ENCODE measurements around the gene KRT72. TPM values are rescaled to one million over a fixed set of nuclear protein-coding genes. Genes with fewer than 3 reads are reported as not detected.

The KRT72 gene
- total RNA-seq, 6 donors from 2014 or later, result 0.11 to 0.37 TPM; not detected in 4

DNA sequence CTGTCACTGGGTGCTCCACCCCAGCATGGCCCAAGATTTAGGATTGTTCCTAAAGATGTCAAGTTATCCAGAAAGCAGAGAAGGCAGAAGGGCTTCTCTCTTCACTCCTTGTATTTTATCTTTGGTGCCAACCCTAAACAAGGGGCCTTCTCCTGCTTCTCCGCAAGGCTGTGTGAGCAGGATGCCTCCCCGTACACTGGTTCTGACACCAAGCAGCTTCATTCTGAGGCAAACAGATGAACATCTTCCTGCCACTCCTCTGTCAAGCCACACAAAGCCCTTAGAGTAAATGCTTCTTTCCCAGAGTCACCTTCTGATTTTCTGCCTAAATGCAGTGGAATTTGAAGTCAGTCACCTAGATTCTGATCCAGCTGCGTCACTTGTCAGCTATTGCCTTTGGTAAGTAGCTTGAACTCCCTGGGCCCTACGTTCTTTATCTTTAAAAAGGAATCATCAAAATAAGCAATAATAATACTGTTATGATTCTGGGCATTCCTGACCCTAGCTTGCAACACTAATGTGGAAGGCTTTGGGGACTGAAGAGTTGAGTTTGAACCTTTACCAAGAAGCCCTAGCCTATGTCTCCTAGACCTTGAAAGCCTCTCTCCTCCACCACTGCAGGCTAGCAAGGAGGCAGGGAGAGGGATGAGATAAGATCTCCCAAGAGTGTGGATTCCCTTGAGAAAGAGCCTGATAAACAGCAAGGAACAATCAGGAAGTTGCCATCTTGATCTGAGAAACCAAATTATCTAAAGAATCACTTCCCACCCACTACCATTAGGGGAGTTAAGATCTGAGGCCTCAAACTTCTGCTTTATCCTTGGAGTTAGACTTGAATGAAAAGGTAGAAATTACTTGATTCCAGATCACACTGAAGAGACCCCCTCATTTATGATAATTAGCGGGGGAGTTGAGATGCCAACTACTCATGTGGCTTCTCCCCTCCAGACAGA lies 11.4 kb upstream of the KRT72 start:
- ATAC-seq (ENCODE audit: low FRiP score in 2 of 2) (no peak), DNase-seq (no peak)
- H3K27me3 ChIP-seq, result no peaks in the 10 kb centered on the region
- H3K36me3 ChIP-seq, result no peaks in the 10 kb centered on the region
- H3K27ac ChIP-seq, result no peak overlapping the region
- 85 to 87% methylated on average over 5 of the region's 5 CpGs for WGBS, 2 donors
- no peaks in the 10 kb centered on the region for H3K9me3 ChIP-seq
- no peak overlapping the region for H3K4me3 ChIP-seq
- TF ChIP-seq EP300 (IDR thresholded peaks at IDR 0.05) (no peak), POLR2AphosphoS5 (IDR thresholded peaks at IDR 0.05) (no peak), POLR2A (IDR thresholded peaks at IDR 0.05) (no peak), CTCF (IDR thresholded peaks at IDR 0.05) (no peak)
- no peaks in the 10 kb centered on the region for H3K4me1 ChIP-seq

GRCh38 chr12:52611080-52611468 lies 9.8 kb upstream of the KRT72 start:
- Histone ChIP-seq H3K27ac (no peak overlapping the region), H3K4me3 (no peak overlapping the region), H3K4me1 (no peaks in the 10 kb centered on the region), H3K36me3 (no peaks in the 10 kb centered on the region), H3K27me3 (no peaks in the 10 kb centered on the region), H3K9me3 (no peaks in the 10 kb centered on the region)
- ATAC-seq (ENCODE audit: low FRiP score in 2 of 2), result no peak
- DNase-seq, result no peak
- WGBS, 2 donors, result 89 to 94% methylated on average over 6 of the region's 6 CpGs
- TF ChIP-seq POLR2A (IDR thresholded peaks at IDR 0.05) (no peak), POLR2AphosphoS5 (IDR thresholded peaks at IDR 0.05) (no peak), CTCF (IDR thresholded peaks at IDR 0.05) (no peak), EP300 (IDR thresholded peaks at IDR 0.05) (no peak)

GRCh38 chr12:52608826-52609630 lies 7.8 kb upstream of the KRT72 start:
- Histone ChIP-seq H3K27me3 (no peaks in the 10 kb centered on the region), H3K36me3 (no peaks in the 10 kb centered on the region), H3K9me3 (no peaks in the 10 kb centered on the region), H3K4me3 (no peak overlapping the region), H3K27ac (no peak overlapping the region), H3K4me1 (no peaks in the 10 kb centered on the region)
- DNase-seq (no peak), ATAC-seq (ENCODE audit: low FRiP score in 2 of 2) (no peak)
- WGBS, 2 donors, result 80 to 81% methylated on average over 8 of the region's 8 CpGs
- TF ChIP-seq EP300 (IDR thresholded peaks at IDR 0.05) (no peak), CTCF (IDR thresholded peaks at IDR 0.05) (no peak), POLR2A (IDR thresholded peaks at IDR 0.05) (no peak), POLR2AphosphoS5 (IDR thresholded peaks at IDR 0.05) (no peak)

DNA sequence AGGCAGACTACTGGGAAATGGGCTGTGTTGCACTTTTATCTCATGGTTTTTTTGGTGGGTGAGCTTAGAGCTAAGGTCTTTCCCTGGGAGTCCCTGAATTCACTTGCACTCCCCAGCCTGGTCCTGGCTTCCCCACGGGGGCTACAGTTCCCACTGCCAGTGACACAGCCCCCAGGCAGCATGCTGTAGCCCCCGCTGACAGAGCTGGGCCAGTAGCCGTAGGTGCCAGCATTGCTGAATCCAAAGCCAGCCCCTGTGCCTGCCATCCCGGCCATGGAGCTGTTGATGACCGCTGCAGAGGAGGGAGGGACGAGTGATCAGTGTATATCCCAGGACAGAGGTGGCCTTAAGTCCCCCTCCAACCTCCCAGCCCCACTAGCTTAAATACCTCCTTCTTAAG lies 6.9 kb upstream of the KRT72 start:
- Histone ChIP-seq H3K4me1 (no peaks in the 10 kb centered on the region), H3K9me3 (no peaks in the 10 kb centered on the region), H3K36me3 (no peaks in the 10 kb centered on the region), H3K27me3 (no peaks in the 10 kb centered on the region), H3K27ac (no peak overlapping the region), H3K4me3 (no peak overlapping the region)
- no peak for TF ChIP-seq POLR2AphosphoS5 (IDR thresholded peaks at IDR 0.05)
- no peak for TF ChIP-seq CTCF (IDR thresholded peaks at IDR 0.05)
- no peak for TF ChIP-seq EP300 (IDR thresholded peaks at IDR 0.05)
- no peak for TF ChIP-seq POLR2A (IDR thresholded peaks at IDR 0.05)
- no peak for ATAC-seq (ENCODE audit: low FRiP score in 2 of 2)
- no peak for DNase-seq
- WGBS, 2 donors, result 57 to 72% methylated on average over 1 to 6 of the region's 6 CpGs
